HEK293 (cell line): Measurements from ENCODE around the gene OR6Q1.

Experiments used
- CTCF ChIP-seq: fragments of 450-650 bp; formaldehyde crosslinking; IDR thresholded peaks from 2 replicates; pipeline ENCODE4 v1.5.1; 2016; ENCODE audit warnings: missing biosample characterization, missing genetic modification characterization
- GFI1B ChIP-seq: fragments of 450-650 bp; formaldehyde crosslinking; IDR thresholded peaks from 2 replicates; pipeline ENCODE4 v1.5.1; 2016; ENCODE audit warnings: missing biosample characterization, missing genetic modification characterization
- MZF1 ChIP-seq: fragments of 450-650 bp; formaldehyde crosslinking; IDR thresholded peaks from 2 replicates; pipeline ENCODE4 v1.5.1; 2017; ENCODE audit warnings: missing biosample characterization, missing genetic modification characterization, borderline replicate concordance
- OSR2 ChIP-seq: fragments of 450-650 bp; formaldehyde crosslinking; IDR thresholded peaks from 2 replicates; pipeline ENCODE4 v1.5.1; 2016; ENCODE audit warnings: missing biosample characterization, missing genetic modification characterization
- YY1 ChIP-seq: fragments of 450-650 bp; formaldehyde crosslinking; IDR thresholded peaks from 2 replicates; pipeline ENCODE4 v1.5.1; 2018; ENCODE audit warnings: missing biosample characterization, missing genetic modification characterization
- ZBTB11 ChIP-seq: fragments of 450-650 bp; formaldehyde crosslinking; conservative IDR thresholded peaks from 2 replicates; pipeline ENCODE4 v1.5.1; 2016; ENCODE audit warnings: low read depth, missing biosample characterization, missing genetic modification characterization
- ZBTB7A ChIP-seq: fragments of 450-650 bp; formaldehyde crosslinking; IDR thresholded peaks from 2 replicates; pipeline ENCODE4 v1.5.1; 2016; ENCODE audit warnings: low read depth, missing biosample characterization, missing genetic modification characterization
- ZNF175 ChIP-seq: fragments of 450-650 bp; formaldehyde crosslinking; IDR thresholded peaks from 2 replicates; pipeline ENCODE4 v1.5.1; 2016; ENCODE audit warnings: missing biosample characterization, missing genetic modification characterization
- ZNF202 ChIP-seq: fragments of 450-650 bp; formaldehyde crosslinking; IDR thresholded peaks from 2 replicates; pipeline ENCODE4 v1.5.1; 2016; ENCODE audit warnings: missing biosample characterization, missing genetic modification characterization, borderline replicate concordance
- ZNF274 ChIP-seq, 2 experiments: fragments of 200-500 bp in 1 of 2; fragments of 450-650 bp in 1 of 2; sonication (Bioruptor generic) in 1 of 2; formaldehyde crosslinking in 1 of 2; IDR thresholded peaks; 2 replicates each; pipeline versions ENCODE4 v1.5.1 to v1.6.1; 2014 to 2016; ENCODE audit warnings: borderline replicate concordance in 1 of 2, inconsistent platforms in 1 of 2, low read length in 1 of 2, missing biosample characterization in 1 of 2, missing genetic modification characterization in 1 of 2
- ZNF366 ChIP-seq: fragments of 450-650 bp; formaldehyde crosslinking; conservative IDR thresholded peaks from 2 replicates; pipeline ENCODE4 v1.5.1; 2016; ENCODE audit warnings: missing biosample characterization, missing genetic modification characterization
- ZNF423 ChIP-seq: fragments of 450-650 bp; formaldehyde crosslinking; IDR thresholded peaks from 2 replicates; pipeline ENCODE4 v1.5.1; 2016; ENCODE audit warnings: missing biosample characterization, missing genetic modification characterization
- ZSCAN18 ChIP-seq: fragments of 450-650 bp; formaldehyde crosslinking; IDR thresholded peaks from 2 replicates; pipeline ENCODE4 v1.5.1; 2016; ENCODE audit warnings: missing biosample characterization, missing genetic modification characterization

GRCh38 chr11:58055806-58056401, 25.2 kb downstream of the OR6Q1 start:
- TF ChIP-seq CTCF (tag by site-specific recombination) = no peak
- TF ChIP-seq YY1 (tag by site-specific recombination) = no peak
- no peak for TF ChIP-seq ZSCAN18 (tag by site-specific recombination)
- no peak for TF ChIP-seq OSR2 (tag by site-specific recombination)
- no peak for TF ChIP-seq MZF1 (tag by site-specific recombination)
- TF ChIP-seq ZNF202 = no peak
- TF ChIP-seq ZNF366 (tag by site-specific recombination) = no peak
- no peak for TF ChIP-seq ZBTB7A (tag by site-specific recombination)
- no peak for TF ChIP-seq ZBTB11 (tag by site-specific recombination)
- no peak for TF ChIP-seq GFI1B
- TF ChIP-seq ZNF423 (tag by site-specific recombination) = no peak
- no peak for TF ChIP-seq ZNF175 (tag by site-specific recombination)
- no peak for TF ChIP-seq ZNF274 (IDR thresholded peaks at IDR 0.05; ENCODE audit: low read length)
- no peak for TF ChIP-seq ZNF274 (tag by site-specific recombination; IDR thresholded peaks at IDR 0.05; ENCODE audit: borderline replicate concordance)
